ENCODE measurements around the gene KCNMB2. TPM values are rescaled to one million over a fixed set of nuclear protein-coding genes. Genes with fewer than 3 reads are reported as not detected.
A peak's percentile ranks its signal among the peaks of the same experiment; 100 is the strongest.

KCNMB2 gene
- total RNA-seq, 3 donors from 2014 or later = 0.19 to 1.3 TPM; not detected in 1

DNA sequence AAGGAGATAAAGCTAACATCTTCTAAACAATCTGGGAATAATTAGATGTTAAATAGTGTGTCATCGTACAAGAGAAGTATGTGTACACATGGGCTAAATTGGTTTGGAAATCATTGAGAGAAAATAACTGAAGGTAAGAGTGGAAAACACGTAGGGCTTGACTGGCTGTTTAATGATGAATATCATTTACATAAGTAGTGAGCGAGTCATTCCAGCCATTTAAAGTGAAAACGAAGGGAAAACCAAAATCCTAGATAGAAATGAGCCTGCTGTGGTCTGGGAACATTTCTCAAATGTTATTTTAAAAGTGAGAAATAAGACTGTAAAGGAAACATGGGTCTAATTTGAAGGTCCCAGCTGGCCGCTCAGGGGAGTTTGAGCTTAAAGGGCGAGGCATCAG lies 41.9 kb upstream of the KCNMB2 start:
- Histone ChIP-seq H3K9me3 (no peaks in the 10 kb centered on the region), H3K36me3 (ENCODE audit: low read depth) (no peaks in the 10 kb centered on the region), H3K4me1 (ENCODE audit: low read depth) (no peaks in the 10 kb centered on the region), H3K4me3 (no peak overlapping the region)
- intact Hi-C loops (cut with DNase I, micrococcal nuclease) = no loop called here
- DNase-seq (no peak), ATAC-seq (no peak)
- no peak for TF ChIP-seq CTCF (IDR thresholded peaks at IDR 0.05)

GRCh38 chr3:178496911-178497310 lies 39.3 kb upstream of the KCNMB2 start:
- DNase-seq (no peak), ATAC-seq (no peak)
- Histone ChIP-seq H3K4me1 (ENCODE audit: low read depth) (no peaks in the 10 kb centered on the region), H3K9me3 (no peaks in the 10 kb centered on the region), H3K36me3 (ENCODE audit: low read depth) (no peaks in the 10 kb centered on the region), H3K4me3 (no peak overlapping the region)
- intact Hi-C loops (cut with DNase I, micrococcal nuclease) = no loop called here
- TF ChIP-seq CTCF (IDR thresholded peaks at IDR 0.05) = no peak

DNA sequence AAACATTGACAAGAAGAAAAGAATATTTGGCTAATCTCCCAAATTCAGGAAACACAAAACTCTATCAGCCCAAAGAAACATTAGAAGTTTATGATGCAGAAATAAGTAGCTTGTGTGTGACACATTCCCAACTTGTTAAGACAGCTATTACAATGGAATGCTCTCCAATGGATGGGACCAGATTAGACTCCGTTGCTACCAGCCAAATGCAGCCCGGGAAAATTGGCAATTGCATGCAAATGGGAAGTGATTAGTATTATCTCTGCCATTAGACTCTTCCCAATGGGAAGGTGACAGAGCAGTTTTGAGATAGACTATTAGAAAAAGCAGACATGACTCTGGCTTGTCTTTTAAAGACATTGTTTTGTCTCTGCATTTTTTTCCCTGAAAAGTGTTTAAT lies 37.4 kb upstream of the KCNMB2 start:
- DNase-seq (no peak), ATAC-seq (no peak)
- H3K4me1 ChIP-seq (ENCODE audit: low read depth) = peaks cover under 1% of the 10 kb centered on the region
- TF ChIP-seq CTCF (IDR thresholded peaks at IDR 0.05) = no peak
- no peaks in the 10 kb centered on the region for H3K9me3 ChIP-seq
- no peak overlapping the region for H3K4me3 ChIP-seq
- intact Hi-C loops (cut with DNase I, micrococcal nuclease) = no loop called here
- no peaks in the 10 kb centered on the region for H3K36me3 ChIP-seq (ENCODE audit: low read depth)

GRCh38 chr3:178500631-178501030 lies 35.6 kb upstream of the KCNMB2 start:
- DNase-seq (no peak), ATAC-seq (no peak)
- intact Hi-C loops (cut with DNase I, micrococcal nuclease) = no loop called here
- Histone ChIP-seq H3K9me3 (no peaks in the 10 kb centered on the region), H3K4me1 (ENCODE audit: low read depth) (peaks cover 5% of the 10 kb centered on the region), H3K36me3 (ENCODE audit: low read depth) (no peaks in the 10 kb centered on the region), H3K4me3 (no peak overlapping the region)
- no peak for TF ChIP-seq CTCF (IDR thresholded peaks at IDR 0.05)

- ATAC-seq (peak; percentile 32), DNase-seq (no peak)
- peaks cover 10% of the 10 kb centered on the region for H3K4me1 ChIP-seq (ENCODE audit: low read depth)
- no peak for TF ChIP-seq CTCF (IDR thresholded peaks at IDR 0.05)
- intact Hi-C loops (cut with DNase I, micrococcal nuclease) = no loop called here
- no peak overlapping the region for H3K4me3 ChIP-seq
- H3K36me3 ChIP-seq (ENCODE audit: low read depth) = no peaks in the 10 kb centered on the region
- no peaks in the 10 kb centered on the region for H3K9me3 ChIP-seq
These were observed 32.1 kb upstream of the KCNMB2 start for GRCh38 chr3:178504128-178504527.

DNA sequence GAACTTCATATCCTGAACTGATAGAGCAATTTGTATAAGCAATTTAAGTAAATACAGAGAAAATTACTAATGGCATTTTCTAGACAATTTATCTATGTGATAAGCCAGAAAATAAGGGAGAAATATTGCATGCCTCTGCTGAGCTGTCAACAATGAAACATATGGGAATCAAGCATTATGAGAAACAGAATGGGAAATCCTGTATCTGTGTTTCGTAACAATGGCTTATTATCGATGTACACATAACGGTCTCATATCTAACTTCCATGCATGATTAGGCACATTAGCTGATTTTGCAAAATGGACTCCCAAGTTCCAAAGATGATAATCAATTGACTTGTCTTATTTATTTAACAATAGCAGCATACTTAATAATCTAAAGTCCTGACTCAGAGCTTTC lies 30.4 kb upstream of the KCNMB2 start:
- peaks cover 10% of the 10 kb centered on the region for H3K4me1 ChIP-seq (ENCODE audit: low read depth)
- no peak overlapping the region for H3K4me3 ChIP-seq
- ATAC-seq = no peak
- no peaks in the 10 kb centered on the region for H3K9me3 ChIP-seq
- intact Hi-C loops (cut with DNase I, micrococcal nuclease) = no loop called here
- no peaks in the 10 kb centered on the region for H3K36me3 ChIP-seq (ENCODE audit: low read depth)
- TF ChIP-seq CTCF (IDR thresholded peaks at IDR 0.05) = no peak
- no peak for DNase-seq
